DND-41 (cell line): ENCODE data around the gene CPPED1.

Experiments used
- ATAC-seq: fragments of 200-7000 bp; cut with Tn5 transposase; 3 replicates; pipeline ENCODE4 v1.9.1; 2021; ENCODE audit warnings: low read depth; ENCODE audit not compliant: insufficient read depth
- DNase-seq: peaks from one replicate; pipeline ENCODE4 v3.0.0-alpha.2; 2020
- H2AFZ ChIP-seq: 2 replicates; pipeline ENCODE4 v1.6.0; 2012; ENCODE audit warnings: low read depth, low read length
- H3K27ac ChIP-seq: 2 replicates; pipeline ENCODE4 v1.5.1; 2012; ENCODE audit warnings: low read length, inconsistent platforms
- H3K27me3 ChIP-seq: fragments of 200-600 bp; sonication (generic); 2 replicates; pipeline ENCODE4 v1.6.0; 2012; ENCODE audit warnings: low read length, mild to moderate bottlenecking, inconsistent platforms; ENCODE audit not compliant: insufficient read depth, poor library complexity
- H3K36me3 ChIP-seq: 2 replicates; pipeline ENCODE4 v1.5.1; 2012; ENCODE audit warnings: low read length, inconsistent platforms; ENCODE audit not compliant: insufficient read depth
- H3K4me1 ChIP-seq: 2 replicates; pipeline ENCODE4 v1.5.1; 2012; ENCODE audit warnings: mild to moderate bottlenecking, low read length; ENCODE audit not compliant: insufficient read depth
- H3K4me2 ChIP-seq: 2 replicates; pipeline ENCODE4 v1.6.0; 2012; ENCODE audit warnings: mild to moderate bottlenecking, moderate library complexity, low read length, inconsistent platforms; ENCODE audit not compliant: insufficient read depth
- H3K4me3 ChIP-seq, 2 experiments: fragments of 200-600 bp in 1 of 2; shearing (Covaris generic) in 1 of 2; 2 replicates each; pipeline ENCODE4 v1.5.1; 2012 to 2016; ENCODE audit warnings: inconsistent platforms in 2 of 2, low read length in 2 of 2, mild to moderate bottlenecking in 2 of 2, low read depth in 1 of 2, moderate library complexity in 1 of 2
- H3K79me2 ChIP-seq: 2 replicates; pipeline ENCODE4 v1.6.0; 2012; ENCODE audit warnings: low read length, inconsistent platforms; ENCODE audit not compliant: insufficient read depth
- H3K9ac ChIP-seq: 2 replicates; pipeline ENCODE4 v1.6.0; 2012; ENCODE audit warnings: low read depth, mild to moderate bottlenecking, inconsistent platforms, low read length, moderate library complexity
- H3K9me3 ChIP-seq: 2 replicates; pipeline ENCODE4 v1.5.1; 2012; ENCODE audit warnings: low read length, moderate library complexity, mild to moderate bottlenecking, inconsistent platforms; ENCODE audit not compliant: insufficient read depth, severe bottlenecking
- H4K20me1 ChIP-seq: 2 replicates; pipeline ENCODE4 v1.6.0; 2012; ENCODE audit warnings: low read length; ENCODE audit not compliant: insufficient read depth
- CTCF ChIP-seq: IDR thresholded peaks from 2 replicates; pipeline ENCODE4 v1.5.1; 2012; ENCODE audit warnings: borderline replicate concordance, low read length, moderate library complexity, mild to moderate bottlenecking; ENCODE audit not compliant: poor library complexity, severe bottlenecking; ENCODE audit errors: extremely low read depth
- EZH2 ChIP-seq: IDR thresholded peaks from 3 replicates; pipeline ENCODE4 v1.6.1; 2012; ENCODE audit warnings: borderline replicate concordance, low read depth, mild to moderate bottlenecking, moderate library complexity, low read length, inconsistent platforms; ENCODE audit not compliant: severe bottlenecking

Gene CPPED1

GRCh38 chr16:12646490-12647274 is 157.0 kb downstream of the CPPED1 start:
- no peak for DNase-seq
- TF ChIP-seq EZH2 (no peak), CTCF (no peak)
- H2AFZ ChIP-seq, result no peak overlapping the region

GRCh38 chr16:12646098-12646489 is 157.6 kb downstream of the CPPED1 start:
- no peak overlapping the region for H3K9ac ChIP-seq
- TF ChIP-seq EZH2 (no peak), CTCF (no peak)
- no peak for DNase-seq
- no peaks in the 10 kb centered on the region for H3K9me3 ChIP-seq
- no peaks in the 10 kb centered on the region for H3K79me2 ChIP-seq
- H3K4me1 ChIP-seq, result no peaks in the 10 kb centered on the region
- H3K27me3 ChIP-seq, result no peaks in the 10 kb centered on the region
- no peak for ATAC-seq
- no peak overlapping the region for H3K4me2 ChIP-seq
- no peaks in the 10 kb centered on the region for H3K36me3 ChIP-seq
- H3K4me3 ChIP-seq, result no peak overlapping the region
- H2AFZ ChIP-seq, result no peak overlapping the region
- no peak overlapping the region for H3K27ac ChIP-seq
- H4K20me1 ChIP-seq, result no peaks in the 10 kb centered on the region

More at GRCh38 chr16:12646490-12647274, 157.0 kb downstream of the CPPED1 start:
- H3K27me3 ChIP-seq, result no peaks in the 10 kb centered on the region
- no peak overlapping the region for H3K4me3 ChIP-seq
- no peaks in the 10 kb centered on the region for H3K36me3 ChIP-seq
- H4K20me1 ChIP-seq, result no peaks in the 10 kb centered on the region
- no peak overlapping the region for H3K27ac ChIP-seq
- no peaks in the 10 kb centered on the region for H3K79me2 ChIP-seq
- no peak overlapping the region for H3K9ac ChIP-seq
- ATAC-seq, result peak; percentile 53
- no peaks in the 10 kb centered on the region for H3K9me3 ChIP-seq
- no peaks in the 10 kb centered on the region for H3K4me1 ChIP-seq
- no peak overlapping the region for H3K4me2 ChIP-seq

- Histone ChIP-seq H3K9me3 (no peaks in the 10 kb centered on the region), H3K4me3 (no peak overlapping the region), H3K4me2 (no peak overlapping the region), H3K4me1 (no peaks in the 10 kb centered on the region), H4K20me1 (no peaks in the 10 kb centered on the region), H2AFZ (no peak overlapping the region), H3K9ac (no peak overlapping the region), H3K27me3 (no peaks in the 10 kb centered on the region), H3K27ac (no peak overlapping the region), H3K79me2 (no peaks in the 10 kb centered on the region), H3K36me3 (no peaks in the 10 kb centered on the region)
- TF ChIP-seq EZH2 (no peak), CTCF (no peak)
- ATAC-seq (no peak), DNase-seq (no peak)
Observed at GRCh38 chr16:12643034-12643455, 160.6 kb downstream of the CPPED1 start.
